GM23248 (cell line): ENCODE results near the gene CADM4.

Source experiments
- EZH2 ChIP-seq: fragments of 200-600 bp; sonication (generic); IDR thresholded peaks from 2 replicates; pipeline ENCODE4 v1.6.1; 2018; ENCODE audit warnings: antibody characterized with exemption, mild to moderate bottlenecking; ENCODE audit not compliant: insufficient read depth, poor library complexity, severe bottlenecking
- EZH2phosphoT487 ChIP-seq: fragments of 200-600 bp; sonication (generic); IDR thresholded peaks from 2 replicates; pipeline ENCODE4 v1.6.1; 2018; ENCODE audit warnings: antibody characterized with exemption, moderate library complexity, mild to moderate bottlenecking, low read depth; ENCODE audit not compliant: insufficient read depth

DNA sequence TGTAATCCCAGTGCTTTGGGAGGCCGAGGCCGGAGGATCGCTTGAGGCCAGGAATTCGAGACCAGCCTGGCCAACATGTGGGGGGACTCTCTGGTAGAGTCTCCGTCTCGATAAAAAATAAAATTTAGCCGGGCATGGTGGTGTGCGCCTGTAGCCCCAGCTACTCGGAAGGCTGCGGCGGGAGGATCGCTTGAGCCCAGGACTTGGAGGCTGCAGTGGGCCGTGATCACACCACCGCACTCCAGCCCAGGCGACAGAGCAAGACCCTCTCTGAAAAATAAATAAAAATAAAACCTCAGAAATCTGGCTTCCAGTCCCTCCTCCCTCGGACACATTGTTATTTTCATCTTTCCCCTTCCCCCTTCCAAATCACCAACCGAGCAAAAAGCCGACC is 44.0 kb downstream of the CADM4 start:
- TF ChIP-seq EZH2phosphoT487 (no peak), EZH2 (no peak)
